GM13977 (cell line): ENCODE data around the gene PDZD7.
"Not testable (repeated sequence)": the region's sequence is repeated elsewhere in the genome, so short reads cannot be mapped to it uniquely, and the experiment has no call there.

Source experiments
- DNase-seq: peaks from one replicate; pipeline ENCODE4 v3.0.0; 2012; ENCODE audit warnings: low spot score
- CTCF ChIP-seq: IDR thresholded peaks from 2 replicates; pipeline ENCODE4 v1.5.1; 2012; ENCODE audit warnings: mild to moderate bottlenecking, control low read depth; ENCODE audit not compliant: insufficient read depth; ENCODE audit errors: extremely low read depth, missing control alignments
- in situ Hi-C: fragments of 300-500 bp; cut with MboI; formaldehyde crosslinking; loops from one replicate; pipeline ENCODE4 v1.12.0; 2022; ENCODE audit warnings: low sequenced_read_pairs, low pct_unique_long_range_greater_than_20kb, mixed read lengths, inconsistent platforms; ENCODE audit not compliant: unreplicated experiment

Gene PDZD7

DNA sequence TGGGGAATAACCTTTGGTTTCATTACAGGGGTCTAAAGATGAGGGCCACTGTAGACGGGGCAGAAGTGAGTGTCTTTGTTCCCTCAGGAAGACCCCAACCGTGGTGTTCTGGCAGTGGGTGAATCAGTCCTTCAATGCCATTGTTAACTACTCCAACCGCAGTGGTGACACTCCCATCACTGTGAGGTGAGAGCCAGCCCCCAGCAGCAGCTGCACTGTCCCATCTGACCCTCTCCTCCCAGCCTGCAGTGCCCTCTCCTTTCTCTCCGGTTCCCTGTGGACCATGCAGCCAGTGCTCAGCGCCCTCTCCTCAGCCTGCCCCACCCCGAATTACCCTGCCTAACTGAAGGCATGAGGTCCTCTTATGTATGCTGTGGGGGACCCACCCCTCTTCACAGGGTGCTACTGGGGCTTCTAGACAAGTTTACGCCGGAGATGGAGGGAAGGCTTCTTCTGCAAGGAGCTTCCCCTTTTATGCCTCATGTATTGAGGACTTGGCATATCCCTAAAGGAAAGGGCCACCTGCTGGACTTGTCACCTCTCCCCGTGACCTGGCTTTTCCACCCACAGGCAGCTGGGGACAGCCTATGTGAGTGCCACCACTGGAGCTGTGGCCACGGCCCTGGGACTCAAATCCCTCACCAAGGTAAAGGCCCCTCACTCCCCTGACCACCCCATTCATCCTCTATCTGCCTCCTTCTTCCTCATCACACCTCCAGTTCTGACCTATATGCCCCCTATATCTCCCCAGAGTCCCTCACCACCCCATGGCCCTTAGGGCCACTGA, 5.2 kb upstream of the PDZD7 start:
- no peak for DNase-seq
- no peak for TF ChIP-seq CTCF
- in situ Hi-C loops = no loop called here

- in situ Hi-C loops = no loop called here
- TF ChIP-seq CTCF = no peak
- no peak for DNase-seq
Observed at GRCh38 chr10:101035314-101035713, 4.4 kb upstream of the PDZD7 start.

DNA sequence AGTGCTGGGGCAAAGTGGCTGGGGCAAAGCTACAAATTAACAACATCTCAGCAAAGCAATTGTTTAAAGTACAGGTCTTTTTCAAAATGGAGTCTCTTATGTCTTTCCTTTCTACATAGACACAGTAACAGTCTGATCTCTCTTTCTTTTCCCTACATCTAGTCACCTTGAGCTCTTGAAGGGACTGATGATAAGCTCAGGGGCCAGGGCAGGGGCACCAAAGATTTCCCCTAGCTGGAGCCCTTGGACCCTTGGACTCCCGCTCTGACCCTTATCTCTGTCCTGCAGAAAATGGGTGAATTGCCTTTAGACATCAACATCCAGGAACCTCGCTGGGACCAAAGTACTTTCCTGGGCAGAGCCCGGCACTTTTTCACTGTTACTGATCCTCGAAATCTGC, 3.5 kb upstream of the PDZD7 start:
- in situ Hi-C loops, DNase-seq: not testable (repeated sequence)

DNA sequence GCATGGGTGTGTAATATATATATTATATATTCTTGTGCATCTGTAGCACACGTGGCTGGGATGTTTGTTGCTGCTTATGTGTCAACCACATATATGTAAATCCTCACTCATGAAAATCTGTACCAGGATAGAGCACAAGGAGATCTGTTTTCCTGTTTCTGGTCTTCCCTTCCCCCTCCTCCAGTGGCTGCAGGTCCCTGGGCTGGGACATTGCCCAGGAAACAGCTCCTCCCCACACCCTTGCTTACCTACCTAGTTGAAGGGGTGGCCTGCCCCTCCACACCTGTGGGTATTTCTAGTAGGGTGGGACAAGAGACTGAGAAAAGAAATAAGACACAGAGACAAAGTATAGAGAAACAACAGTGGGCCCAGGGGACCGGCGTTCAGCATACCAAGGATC, 2.3 kb upstream of the PDZD7 start:
- no peak for TF ChIP-seq CTCF
- DNase-seq = no peak
- in situ Hi-C loops = no loop called here

GRCh38 chr10:101032637-101033224, 1.8 kb upstream of the PDZD7 start:
- no peak for TF ChIP-seq CTCF

DNA sequence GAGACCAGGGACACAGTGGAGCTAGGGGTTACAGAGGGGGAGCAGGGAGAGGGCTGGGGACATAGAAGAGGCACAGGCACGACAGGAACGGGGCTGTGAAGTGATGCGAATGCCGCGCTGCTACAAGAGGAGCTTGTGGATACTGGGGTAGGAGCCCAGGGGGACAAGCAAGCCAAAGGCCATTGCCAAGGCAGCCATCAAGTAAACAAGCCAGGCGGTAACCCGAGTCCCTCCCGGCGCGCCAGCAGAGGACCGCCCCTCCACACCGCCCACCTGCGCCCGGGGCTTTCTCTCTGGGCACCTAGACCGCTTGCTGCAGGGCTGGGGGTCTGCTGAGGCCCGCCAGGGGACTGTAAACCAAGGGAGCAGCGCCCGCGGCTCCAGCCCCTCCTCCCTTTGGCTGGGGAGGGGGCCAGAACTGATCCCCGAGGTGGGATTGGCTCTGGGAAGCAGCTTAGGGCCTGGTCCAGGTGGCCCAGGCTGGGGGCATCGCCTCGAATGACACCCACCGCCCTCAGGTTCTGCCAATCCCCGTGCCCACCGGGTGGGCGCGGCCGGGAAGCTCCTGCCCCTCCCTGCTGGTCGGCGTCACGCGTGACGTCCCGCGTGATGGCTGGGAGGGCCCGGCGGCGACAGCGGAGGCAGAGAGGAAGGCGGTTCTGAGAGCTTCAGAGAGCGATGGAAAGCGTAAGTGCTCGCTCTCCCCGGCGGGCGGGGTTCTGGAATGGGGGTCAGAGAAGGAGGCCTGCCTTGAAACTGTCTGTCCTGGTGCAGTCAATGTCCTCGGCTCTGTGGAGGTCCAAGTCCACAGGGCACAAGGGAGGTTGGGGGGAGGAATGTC, 1.1 kb upstream of the PDZD7 start:
- in situ Hi-C loops = no loop called here
- no peak for TF ChIP-seq CTCF
- DNase-seq = no peak

More at GRCh38 chr10:101032637-101033224, 1.8 kb upstream of the PDZD7 start:
- DNase-seq = no peak
- in situ Hi-C loops = no loop called here
